OCI-LY7 (cell line): ENCODE data around the gene PCTP. TPM values are rescaled to one million over a fixed set of nuclear protein-coding genes. Genes with fewer than 3 reads are reported as not detected.

Experiments used
- BruUV-seq: library from RNA; stranded (reverse); fragments of 400-500 nt; replicated peaks from 2 replicates; lab custom pipeline; 2021; lab: Mats Ljungman, UMichigan
- CTCF ChIA-PET: fragments of 300-600 bp; sonication (Branson Sonifier 250); formaldehyde crosslinking; loops from one replicate; lab custom pipeline; 2022; ENCODE audit warnings: antibody characterized with exemption; ENCODE audit not compliant: unreplicated experiment; lab: Charles Lee
- POLR2A ChIA-PET: fragments of 300-600 bp; sonication (Branson Sonifier 250); formaldehyde crosslinking; loops from one replicate; lab custom pipeline; 2022; ENCODE audit warnings: antibody characterized with exemption; lab: Charles Lee
- DNase-seq: peaks from one replicate; pipeline ENCODE4 v3.0.0-alpha.2; 2015; ENCODE audit warnings: low spot score
- H2AFZ ChIP-seq: fragments of 200-600 bp; sonication (generic), shearing (Covaris generic); 2 replicates; pipeline ENCODE4 v1.6.1; 2014; ENCODE audit warnings: mild to moderate bottlenecking, antibody characterized with exemption, low read length, moderate library complexity
- H3K27ac ChIP-seq: fragments of 200-600 bp; sonication (generic); 2 replicates; pipeline ENCODE4 v1.5.1; 2014; ENCODE audit warnings: mixed run types, low read depth, mild to moderate bottlenecking, moderate library complexity, low read length, inconsistent platforms; ENCODE audit not compliant: poor library complexity, severe bottlenecking
- H3K36me3 ChIP-seq: fragments of 200-600 bp; sonication (generic); 2 replicates; pipeline ENCODE4 v1.6.1; 2014; ENCODE audit warnings: mild to moderate bottlenecking, antibody characterized with exemption, low read length, moderate library complexity, mixed read lengths; ENCODE audit not compliant: insufficient read depth
- H3K4me1 ChIP-seq: fragments of 200-600 bp; sonication (generic); 2 replicates; pipeline ENCODE4 v1.5.1; 2014; ENCODE audit warnings: mild to moderate bottlenecking, low read length; ENCODE audit not compliant: insufficient read depth, poor library complexity, severe bottlenecking
- H3K4me2 ChIP-seq: fragments of 200-600 bp; sonication (generic); 2 replicates; pipeline ENCODE4 v1.6.1; 2014; ENCODE audit warnings: mild to moderate bottlenecking, low read length
- H3K4me3 ChIP-seq: fragments of 200-600 bp; sonication (generic); 2 replicates; pipeline ENCODE4 v1.5.1; 2014; ENCODE audit warnings: mild to moderate bottlenecking, low read depth, low read length; ENCODE audit not compliant: poor library complexity, severe bottlenecking
- H3K79me2 ChIP-seq: fragments of 200-600 bp; sonication (generic); 2 replicates; pipeline ENCODE4 v1.6.1; 2016; ENCODE audit warnings: low read depth, mild to moderate bottlenecking, low read length, moderate library complexity, mixed read lengths; ENCODE audit not compliant: insufficient read depth
- H3K9me2 ChIP-seq: fragments of 200-600 bp; sonication (generic); 2 replicates; pipeline ENCODE4 v1.6.1; 2016; ENCODE audit warnings: mild to moderate bottlenecking, low read length, mixed read lengths; ENCODE audit not compliant: insufficient read depth
- H3K9me3 ChIP-seq: fragments of 200-600 bp; sonication (generic); 2 replicates; pipeline ENCODE4 v1.6.1; 2014; ENCODE audit warnings: mild to moderate bottlenecking, mixed run types, low read length, mixed read lengths
- H4K20me1 ChIP-seq: fragments of 200-600 bp; sonication (generic); 2 replicates; pipeline ENCODE4 v1.6.1; 2014; ENCODE audit warnings: mild to moderate bottlenecking, antibody characterized with exemption, low read length, moderate library complexity, mixed read lengths; ENCODE audit not compliant: insufficient read depth
- CTCF ChIP-seq: fragments of 200-600 bp; sonication (generic); conservative IDR thresholded peaks from 2 replicates; pipeline ENCODE4 v1.5.1; 2014; ENCODE audit warnings: mild to moderate bottlenecking, antibody characterized with exemption, low read length, moderate library complexity, mixed read lengths
- EZH2phosphoT487 ChIP-seq: fragments of 200-600 bp; sonication (generic); IDR thresholded peaks from 2 replicates; pipeline ENCODE4 v1.6.1; 2018; ENCODE audit warnings: low read depth, borderline replicate concordance, mild to moderate bottlenecking, mixed run types, antibody characterized with exemption, low read length, moderate library complexity, mixed read lengths
- intact Hi-C: fragments of 100-400 bp; cut with micrococcal nuclease; formaldehyde crosslinking; loops from one replicate; pipeline ENCODE4 v1.10.0; 2022; ENCODE audit not compliant: unreplicated experiment
- total RNA-seq, 2 experiments: library from RNA; depleted of rRNA in 1 of 2; stranded (reverse); fragments of >200 nt in 1 of 2; shearing (Covaris generic) in 1 of 2; gene quantifications; 2 replicates each; pipeline ENCODE4 v1.2.3, GENCODE V29; 2014 to 2022

Gene PCTP
- total RNA-seq, 2 experiments from 2014 or later = 6.1 to 9.4 TPM

- BruUV-seq = no TSS peak
- ChIA-PET POLR2A (no interaction called here), CTCF (no interaction called here)
- Histone ChIP-seq H3K36me3 (no peaks in the 10 kb centered on the region), H3K9me2 (no peaks in the 10 kb centered on the region), H2AFZ (no peak overlapping the region), H3K4me2 (no peak overlapping the region), H4K20me1 (no peaks in the 10 kb centered on the region), H3K4me1 (no peaks in the 10 kb centered on the region), H3K9me3 (no peaks in the 10 kb centered on the region), H3K27ac (no peak overlapping the region), H3K4me3 (no peak overlapping the region), H3K79me2 (no peaks in the 10 kb centered on the region)
- TF ChIP-seq CTCF = no peak
- TF ChIP-seq EZH2phosphoT487 = no peak
- intact Hi-C loops = no loop called here
- DNase-seq = no peak
These were observed 67.2 kb downstream of the PCTP start for GRCh38 chr17:55818026-55818425.

GRCh38 chr17:55818451-55819375, 67.9 kb downstream of the PCTP start:
- TF ChIP-seq EZH2phosphoT487 = no peak
- no peak for TF ChIP-seq CTCF
- Histone ChIP-seq H3K4me2 (no peak overlapping the region), H3K79me2 (no peaks in the 10 kb centered on the region), H3K4me3 (no peak overlapping the region), H3K36me3 (no peaks in the 10 kb centered on the region), H3K9me2 (no peaks in the 10 kb centered on the region), H3K4me1 (no peaks in the 10 kb centered on the region), H2AFZ (no peak overlapping the region), H4K20me1 (no peaks in the 10 kb centered on the region), H3K9me3 (no peaks in the 10 kb centered on the region), H3K27ac (no peak overlapping the region)
- POLR2A ChIA-PET = no interaction called here
- CTCF ChIA-PET = no interaction called here
- intact Hi-C loops = no loop called here
- no TSS peak for BruUV-seq
- no peak for DNase-seq

DNA sequence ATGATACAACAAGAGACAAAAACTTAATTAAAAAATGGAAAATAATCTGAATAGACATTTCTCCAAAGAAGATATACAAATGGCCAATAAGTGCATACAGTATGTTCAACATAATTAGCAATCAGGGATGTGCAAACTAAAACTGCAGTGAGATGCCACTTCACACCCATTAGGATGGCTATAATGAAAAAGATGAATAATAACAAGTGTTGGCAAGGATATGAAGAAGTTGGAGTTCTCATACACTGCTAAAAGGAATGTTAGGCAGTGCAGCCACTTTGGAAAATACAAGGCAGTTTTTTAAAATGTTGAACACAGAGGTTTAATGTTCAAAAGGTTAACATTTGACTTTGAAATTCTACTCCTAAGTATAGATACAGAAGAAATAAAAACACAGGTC, 69.8 kb downstream of the PCTP start:
- POLR2A ChIA-PET = interaction anchor here (0.6 kb wide), 1 partner anchor 209 kb away, joined by 5 read pairs; no protein-coding TSS in a partner anchor
- no peak for DNase-seq
- Histone ChIP-seq H3K4me1 (no peaks in the 10 kb centered on the region), H3K79me2 (no peaks in the 10 kb centered on the region), H2AFZ (no peak overlapping the region), H3K36me3 (no peaks in the 10 kb centered on the region), H3K9me2 (no peaks in the 10 kb centered on the region), H3K9me3 (no peaks in the 10 kb centered on the region), H3K27ac (no peak overlapping the region), H3K4me2 (no peak overlapping the region), H4K20me1 (no peaks in the 10 kb centered on the region), H3K4me3 (no peak overlapping the region)
- no TSS peak for BruUV-seq
- CTCF ChIA-PET = no interaction called here
- TF ChIP-seq CTCF (no peak), EZH2phosphoT487 (no peak)
- intact Hi-C loops = no loop called here
